K562 (cell line): ENCODE measurements around the gene RNF145. TPM values are rescaled to one million over a fixed set of nuclear protein-coding genes. Genes with fewer than 3 reads are reported as not detected.

ENCODE experiments used
- BHLHE40 ChIP-seq: IDR thresholded peaks from 2 replicates; pipeline ENCODE4 v1.6.1; 2011; ENCODE audit warnings: low read length, improper control_type of control experiment
- CREM ChIP-seq: IDR thresholded peaks from 2 replicates; pipeline ENCODE4 v1.6.1; 2014; ENCODE audit warnings: antibody characterized with exemption, low read depth
- DIDO1 ChIP-seq: fragments of 450-650 bp; IDR thresholded peaks from 2 replicates; pipeline ENCODE4 v1.6.1; 2016; ENCODE audit warnings: low read depth, missing biosample characterization, missing genetic modification characterization
- GATA2 ChIP-seq: sonication (generic); formaldehyde crosslinking; IDR thresholded peaks from 2 replicates; pipeline ENCODE4 v1.4.0; 2020; ENCODE audit warnings: mild to moderate bottlenecking, missing genetic modification reagents
- HIVEP1 ChIP-seq: fragments of 250-450 bp; sonication (Bioruptor Pico); IDR thresholded peaks from 2 replicates; pipeline ENCODE4 v1.4.0; 2020; ENCODE audit warnings: mild to moderate bottlenecking
- L3MBTL2 ChIP-seq: fragments of 450-650 bp; IDR thresholded peaks from 2 replicates; pipeline ENCODE4 v1.6.1; 2016; ENCODE audit warnings: mild to moderate bottlenecking, moderate library complexity
- MAZ ChIP-seq, 2 experiments: fragments of 450-650 bp in 1 of 2; sonication (generic) in 1 of 2; formaldehyde crosslinking; IDR thresholded peaks in 1 of 2; conservative IDR thresholded peaks in 1 of 2; 2 replicates each; pipeline versions ENCODE4 v1.4.0 to v1.5.0; 2020; ENCODE audit warnings: mild to moderate bottlenecking in 1 of 2, missing genetic modification reagents in 1 of 2
- NRF1 ChIP-seq, 2 experiments: fragments of 450-650 bp; IDR thresholded peaks in 1 of 2; conservative IDR thresholded peaks in 1 of 2; 2 replicates each; pipeline ENCODE4 v1.6.1; 2014; ENCODE audit warnings: mild to moderate bottlenecking in 2 of 2
- POLR3A ChIP-seq: IDR thresholded peaks from 2 replicates; pipeline ENCODE4 v1.6.1; 2011; ENCODE audit warnings: borderline replicate concordance, mild to moderate bottlenecking, moderate library complexity; ENCODE audit not compliant: insufficient read length, insufficient read depth; ENCODE audit errors: extremely low read depth
- SOX6 ChIP-seq: fragments of 450-650 bp; IDR thresholded peaks from 2 replicates; pipeline ENCODE4 v1.6.1; 2014; ENCODE audit warnings: mild to moderate bottlenecking
- SP1 ChIP-seq: sonication (generic); formaldehyde crosslinking; IDR thresholded peaks from 2 replicates; pipeline ENCODE4 v1.8.1; 2022; ENCODE audit warnings: mild to moderate bottlenecking, missing genetic modification reagents
- SUPT5H ChIP-seq: fragments of 450-650 bp; IDR thresholded peaks from 2 replicates; pipeline ENCODE4 v1.6.1; 2016
- TBL1XR1 ChIP-seq, 2 experiments: IDR thresholded peaks; 2 replicates each; pipeline ENCODE4 v1.6.1; 2012; ENCODE audit warnings: improper control_type of control experiment in 2 of 2, low read length in 2 of 2, mild to moderate bottlenecking in 1 of 2
- THAP7 ChIP-seq: fragments of 250-450 bp; sonication (Bioruptor Pico); IDR thresholded peaks from 2 replicates; pipeline ENCODE4 v1.5.0; 2021
- USF1 ChIP-seq: sonication (generic); formaldehyde crosslinking; IDR thresholded peaks from 2 replicates; pipeline ENCODE4 v1.9.0; 2022; ENCODE audit warnings: mild to moderate bottlenecking, missing genetic modification reagents
- USF2 ChIP-seq: sonication (generic); formaldehyde crosslinking; IDR thresholded peaks from 2 replicates; pipeline ENCODE4 v1.5.0; 2020; ENCODE audit warnings: missing genetic modification reagents
- ZNF217 ChIP-seq: sonication (generic); formaldehyde crosslinking; IDR thresholded peaks from 2 replicates; pipeline ENCODE4 v1.8.0; 2022; ENCODE audit warnings: mild to moderate bottlenecking, missing genetic modification reagents
- ZNF318 ChIP-seq, 2 experiments: fragments of 450-650 bp; IDR thresholded peaks; 2 replicates each; pipeline ENCODE4 v1.6.1; 2016; ENCODE audit warnings: mild to moderate bottlenecking in 2 of 2, borderline replicate concordance in 1 of 2, low read depth in 1 of 2, moderate library complexity in 1 of 2
- ZNF431 ChIP-seq: sonication (generic); formaldehyde crosslinking; IDR thresholded peaks from 2 replicates; pipeline ENCODE4 v1.8.0; 2022; ENCODE audit warnings: mild to moderate bottlenecking, missing genetic modification reagents
- ZNF785 ChIP-seq: fragments of 250-450 bp; sonication (Bioruptor Pico); IDR thresholded peaks from 2 replicates; pipeline ENCODE4 v1.4.0; 2020; ENCODE audit warnings: mild to moderate bottlenecking
- polyA plus RNA-seq, 8 experiments: library from polyadenylated mRNA; depleted of rRNA in 4 of 8; stranded (reverse) in 5 of 8; unstranded in 3 of 8; fragments of >200 nt; fragmentation: Nextera tagmentation in 2 of 8; fragmentation: Illumina TruSeq in 1 of 8; extraction: Ambion mirVana in 2 of 8; extraction: Trizol in 1 of 8; gene quantifications; 2 replicates each; pipeline versions ENCODE4 v1.2.1 to v1.2.3, GENCODE V29; 2011 to 2014; ENCODE audit warnings: inconsistent platforms in 1 of 8, missing spikeins in 1 of 8
- total RNA-seq, 7 experiments: library from RNA; depleted of rRNA in 6 of 7; stranded (reverse); fragments of >200 nt in 6 of 7; fragmentation: Illumina TruSeq in 2 of 7; extraction: Trizol in 2 of 7; gene quantifications; 2 replicates each; pipeline versions ENCODE4 v1.2.1 to v1.2.3, GENCODE V29; 2011 to 2021; ENCODE audit warnings: low replicate concordance in 1 of 7

The RNF145 gene
- total and polyA plus RNA-seq, 9 of the 15 experiments (the other 6 are each of a cell fraction or from before 2014, with no cell fraction given) = 13.6 to 40.7 (median 25.4) TPM

GRCh38 chr5:159128070-159128541 lies 81.2 kb downstream of the RNF145 start (continued):
- TF ChIP-seq ZNF217 (CRISPR knock-in tag) = no peak
- peak in 1 of 2 experiments; percentile 63; a peak in 1 of 4 replicates for TF ChIP-seq TBL1XR1 (IDR thresholded peaks at IDR 0.05; ENCODE audit: low read length in 2 of 2)
- no peak for TF ChIP-seq USF1 (CRISPR knock-in tag)
- TF ChIP-seq CREM = peak; percentile 64
- no peak for TF ChIP-seq ZNF318 (IDR thresholded peaks at IDR 0.05; ENCODE audit: borderline replicate concordance in 1 of 2, low read depth in 1 of 2)
- TF ChIP-seq SUPT5H = no peak
- peak; percentile 87 for TF ChIP-seq SOX6
- TF ChIP-seq ZNF431 (CRISPR knock-in tag) = no peak
- no peak for TF ChIP-seq DIDO1 (tag)
- no peak for TF ChIP-seq POLR3A
- TF ChIP-seq BHLHE40 = 0 out of 2 replicates have a peak, but pooled peaks have one; percentile 8
- no peak for TF ChIP-seq HIVEP1 (CRISPR knock-in tag)
- no peak for TF ChIP-seq THAP7 (CRISPR knock-in tag)
- peak; percentile 51; the same call in 1 of the 2 replicates for TF ChIP-seq L3MBTL2
- peak; percentile 20 to 31; a peak in 1 of 4 replicates for TF ChIP-seq NRF1 (conservative IDR thresholded peaks at IDR 0.05 in 1 of 2, IDR thresholded peaks at IDR 0.05 in 1 of 2)
- no peak for TF ChIP-seq ZNF785 (CRISPR knock-in tag)
- no peak for TF ChIP-seq SP1
- peak in 1 of 2 experiments; percentile 19; a peak in 1 of 4 replicates for TF ChIP-seq MAZ (CRISPR knock-in tag; conservative IDR thresholded peaks at IDR 0.05 in 1 of 2, IDR thresholded peaks at IDR 0.05 in 1 of 2)
- TF ChIP-seq USF2 (CRISPR knock-in tag) = no peak
- peak; percentile 39; the same call in 1 of the 2 replicates for TF ChIP-seq GATA2 (CRISPR knock-in tag)
